Choroid plexus epithelial cell (primary cell): ENCODE measurements around the gene PROM2.
"Not testable (repeated sequence)": the region's sequence is repeated elsewhere in the genome, so short reads cannot be mapped to it uniquely, and the experiment has no call there.

Experiments used
- DNase-seq: peaks from one replicate; pipeline ENCODE4 v3.0.0-alpha.2; 2010; ENCODE audit warnings: low read depth
- H3K4me3 ChIP-seq: 2 replicates; pipeline ENCODE4 v1.5.1; 2011; ENCODE audit warnings: low read depth, mild to moderate bottlenecking, control low read depth, low read length, moderate library complexity
- TF ChIP-seq, protein P1 (sequence below): conservative IDR thresholded peaks from 2 replicates; pipeline ENCODE4 v1.5.1; 2011; ENCODE audit warnings: low read depth, mild to moderate bottlenecking, control low read depth, inconsistent platforms, low read length, moderate library complexity

The PROM2 gene

DNA sequence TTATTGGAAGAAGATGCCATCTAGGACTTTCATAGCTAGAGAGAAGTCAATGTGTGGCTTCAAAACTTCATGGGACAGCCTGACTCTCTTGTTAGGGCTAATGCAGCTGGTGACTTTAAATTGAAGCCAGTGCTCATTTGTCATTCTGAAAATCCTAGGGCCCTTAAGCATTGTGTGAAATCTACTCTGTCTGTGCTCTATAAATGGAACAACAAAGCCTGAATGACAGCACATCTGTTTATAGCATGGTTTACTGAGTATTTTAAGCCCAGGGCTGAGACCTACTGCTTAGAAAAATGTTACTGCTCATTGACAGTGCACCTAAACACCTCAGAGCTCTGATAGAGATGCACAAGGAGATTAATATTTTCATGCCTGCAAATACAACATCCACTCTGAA, 36.1 kb upstream of the PROM2 start:
- DNase-seq = no peak
- TF ChIP-seq, protein P1, sequence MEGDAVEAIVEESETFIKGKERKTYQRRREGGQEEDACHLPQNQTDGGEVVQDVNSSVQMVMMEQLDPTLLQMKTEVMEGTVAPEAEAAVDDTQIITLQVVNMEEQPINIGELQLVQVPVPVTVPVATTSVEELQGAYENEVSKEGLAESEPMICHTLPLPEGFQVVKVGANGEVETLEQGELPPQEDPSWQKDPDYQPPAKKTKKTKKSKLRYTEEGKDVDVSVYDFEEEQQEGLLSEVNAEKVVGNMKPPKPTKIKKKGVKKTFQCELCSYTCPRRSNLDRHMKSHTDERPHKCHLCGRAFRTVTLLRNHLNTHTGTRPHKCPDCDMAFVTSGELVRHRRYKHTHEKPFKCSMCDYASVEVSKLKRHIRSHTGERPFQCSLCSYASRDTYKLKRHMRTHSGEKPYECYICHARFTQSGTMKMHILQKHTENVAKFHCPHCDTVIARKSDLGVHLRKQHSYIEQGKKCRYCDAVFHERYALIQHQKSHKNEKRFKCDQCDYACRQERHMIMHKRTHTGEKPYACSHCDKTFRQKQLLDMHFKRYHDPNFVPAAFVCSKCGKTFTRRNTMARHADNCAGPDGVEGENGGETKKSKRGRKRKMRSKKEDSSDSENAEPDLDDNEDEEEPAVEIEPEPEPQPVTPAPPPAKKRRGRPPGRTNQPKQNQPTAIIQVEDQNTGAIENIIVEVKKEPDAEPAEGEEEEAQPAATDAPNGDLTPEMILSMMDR = no peak
- no peak overlapping the region for H3K4me3 ChIP-seq

DNA sequence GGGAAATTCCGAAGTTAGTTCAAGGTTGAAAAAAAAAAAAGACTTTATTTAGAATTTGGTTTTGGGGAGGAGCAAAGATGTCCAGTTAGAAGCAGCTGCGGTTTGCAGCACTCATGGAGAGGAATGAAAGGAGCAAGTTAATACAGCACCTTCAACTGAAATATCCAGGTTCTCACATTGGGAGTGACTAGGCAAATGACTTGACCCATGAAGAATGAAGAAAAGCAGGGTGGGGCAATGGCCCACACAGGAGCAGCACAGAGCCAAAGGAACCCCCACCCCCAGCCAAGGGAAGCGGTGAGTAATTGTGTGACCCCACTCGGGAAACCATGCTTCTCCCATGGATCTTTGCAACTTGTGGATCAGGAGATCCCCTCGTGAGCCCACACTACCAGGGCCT, 34.2 kb upstream of the PROM2 start:
- DNase-seq = no peak
- TF ChIP-seq, protein P1 = no peak
- no peak overlapping the region for H3K4me3 ChIP-seq

DNA sequence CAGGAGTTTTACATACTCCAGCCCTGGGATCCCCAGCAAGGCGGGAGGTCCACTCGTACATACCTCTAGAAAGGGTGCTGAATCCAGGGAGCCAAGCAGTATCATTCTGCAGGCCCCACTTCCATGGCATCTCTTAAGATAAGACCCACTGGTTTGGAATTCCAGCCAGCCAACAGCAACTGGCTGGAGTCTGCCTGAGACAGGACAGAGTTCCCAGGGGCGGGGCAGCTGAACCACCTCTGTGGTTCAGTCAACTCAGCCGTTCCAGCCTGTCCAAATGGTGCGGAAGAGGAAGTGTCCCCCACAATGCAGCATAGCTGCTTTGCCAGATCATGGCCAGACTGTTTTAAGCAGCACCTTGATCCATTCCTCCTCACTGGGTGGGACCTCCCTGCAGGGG, 33.7 kb upstream of the PROM2 start:
- TF ChIP-seq, protein P1 = no peak
- H3K4me3 ChIP-seq = no peak overlapping the region

GRCh38 chr2:95242084-95242483, 32.2 kb upstream of the PROM2 start:
- not testable (repeated sequence) for H3K4me3 ChIP-seq
- peak; percentile 2 for DNase-seq

More for the DNA sequence above, 33.7 kb upstream of the PROM2 start:
- no peak for DNase-seq

DNA sequence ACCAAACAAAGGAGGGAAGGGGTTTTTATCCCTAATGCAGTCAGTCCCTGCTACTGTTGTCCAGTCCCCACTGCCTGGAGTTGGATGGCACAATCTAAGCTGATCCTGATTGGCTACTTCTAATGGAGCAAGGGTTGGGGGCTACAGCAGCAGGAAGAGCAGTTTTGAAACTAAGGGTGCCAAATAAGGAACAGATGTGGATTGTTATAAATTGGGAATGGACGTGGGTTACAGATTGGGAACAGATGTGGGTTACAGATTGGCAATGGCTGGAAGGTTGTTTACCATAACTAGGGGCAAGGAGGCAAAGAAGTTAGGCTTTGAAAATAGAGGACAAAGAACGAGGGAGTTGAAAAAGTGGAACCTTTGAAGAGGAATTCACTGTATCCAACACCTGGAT, 16.0 kb upstream of the PROM2 start:
- DNase-seq = no peak
- TF ChIP-seq, protein P1 = no peak
- no peak overlapping the region for H3K4me3 ChIP-seq

- peak; percentile 8 for DNase-seq
- H3K4me3 ChIP-seq = no peak overlapping the region
- TF ChIP-seq, protein P1 = no peak
Measured at GRCh38 chr2:95260028-95261023, 13.9 kb upstream of the PROM2 start.

- H3K4me3 ChIP-seq = no peak overlapping the region
- no peak for DNase-seq
- TF ChIP-seq, protein P1 = no peak
Measured at GRCh38 chr2:95261602-95262001, 12.6 kb upstream of the PROM2 start.
